HL-60 (cell line): ENCODE data around the gene SYNPO.

Source experiments
- DNase-seq, 2 experiments: peaks; one replicate each; pipeline ENCODE4 v3.0.0-alpha.2; 2010 to 2020; ENCODE audit warnings: low read depth in 1 of 2, low spot score in 1 of 2
- H3K27ac ChIP-seq: fragments of 250-450 bp; sonication (Bioruptor Pico); replicated peaks from 2 replicates; pipeline ENCODE4 v1.5.1; 2020; ENCODE audit warnings: mild to moderate bottlenecking, moderate library complexity
- H3K27me3 ChIP-seq: fragments of 250-450 bp; sonication (Bioruptor Pico); 2 replicates; pipeline ENCODE4 v1.5.1; 2021; ENCODE audit warnings: mild to moderate bottlenecking, moderate library complexity; ENCODE audit not compliant: insufficient read depth, poor library complexity, severe bottlenecking
- H3K4me3 ChIP-seq: replicated peaks from 2 replicates; pipeline ENCODE4 v1.5.1; 2011; ENCODE audit warnings: mild to moderate bottlenecking, control low read depth, low read length; ENCODE audit not compliant: insufficient read depth
- CTCF ChIP-seq: IDR thresholded peaks from one replicate; pipeline ENCODE4 v1.5.1; 2011; ENCODE audit warnings: low read length, control low read depth, inconsistent platforms; ENCODE audit not compliant: insufficient read depth
- GABPA ChIP-seq: IDR thresholded peaks from 2 replicates; pipeline ENCODE4 v1.6.1; 2012; ENCODE audit warnings: low read depth
- POLR2AphosphoS5 ChIP-seq: IDR thresholded peaks from 2 replicates; pipeline ENCODE4 v1.6.1; 2012; ENCODE audit warnings: low read depth
- REST ChIP-seq: IDR thresholded peaks from 2 replicates; pipeline ENCODE4 v1.6.1; 2012; ENCODE audit warnings: low read depth; ENCODE audit not compliant: insufficient replicate concordance
- SPI1 ChIP-seq: IDR thresholded peaks from 2 replicates; pipeline ENCODE4 v1.6.1; 2012; ENCODE audit warnings: low read depth, mild to moderate bottlenecking, borderline replicate concordance

Gene SYNPO

GRCh38 chr5:150593996-150594395, 46.5 kb upstream of the SYNPO start:
- H3K27ac ChIP-seq = no peak overlapping the region
- H3K4me3 ChIP-seq = no peak overlapping the region
- DNase-seq = no peak
- no peaks in the 10 kb centered on the region for H3K27me3 ChIP-seq
- TF ChIP-seq SPI1 = no peak
- no peak for TF ChIP-seq CTCF
- no peak for TF ChIP-seq REST
- no peak for TF ChIP-seq GABPA
- no peak for TF ChIP-seq POLR2AphosphoS5

GRCh38 chr5:150595466-150596031, 44.9 kb upstream of the SYNPO start:
- TF ChIP-seq GABPA (no peak), SPI1 (no peak)
- Histone ChIP-seq H3K27me3 (no peaks in the 10 kb centered on the region), H3K4me3 (no peak overlapping the region), H3K27ac (no peak overlapping the region)
- no peak for DNase-seq

GRCh38 chr5:150596313-150596712, 44.1 kb upstream of the SYNPO start:
- Histone ChIP-seq H3K4me3 (no peak overlapping the region), H3K27ac (no peak overlapping the region), H3K27me3 (no peaks in the 10 kb centered on the region)
- TF ChIP-seq CTCF (no peak), REST (no peak), SPI1 (no peak), POLR2AphosphoS5 (no peak), GABPA (no peak)
- DNase-seq = no peak

DNA sequence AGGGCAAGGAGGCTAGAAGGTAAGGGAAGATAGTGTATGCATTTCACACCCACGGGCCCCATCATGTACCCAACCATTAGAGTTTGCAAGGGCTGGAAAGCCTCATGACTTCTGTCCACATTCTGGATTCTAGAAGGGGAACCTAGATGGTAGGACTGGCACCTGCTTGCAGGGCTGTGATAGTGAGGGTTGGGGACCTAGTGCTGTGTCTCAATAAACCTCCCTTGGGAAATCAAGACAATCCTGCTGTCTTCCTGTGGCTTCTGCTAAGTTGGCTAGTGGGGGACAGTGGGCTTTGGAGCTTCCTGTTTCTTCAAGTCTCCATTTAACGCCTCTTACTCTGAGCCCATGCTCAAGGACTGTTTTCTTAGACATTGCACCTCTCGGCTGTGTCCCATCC, 43.6 kb upstream of the SYNPO start:
- TF ChIP-seq SPI1 (peak; percentile 6; the same call in 1 of the 2 replicates), REST (no peak), GABPA (no peak)
- DNase-seq = peak in 1 of 2 experiments; percentile 47
- Histone ChIP-seq H3K27me3 (no peaks in the 10 kb centered on the region), H3K4me3 (no peak overlapping the region), H3K27ac (no peak overlapping the region)
